Lung (tissue), 12 donors: ENCODE results near the gene CFAP251. TPM values are rescaled to one million over a fixed set of nuclear protein-coding genes. Genes with fewer than 3 reads are reported as not detected.

Experiments
- ATAC-seq: fragments of 200-7000 bp; cut with Tn5 transposase; one replicate; pipeline ENCODE4 v1.9.1; 2020; ENCODE audit warnings: moderate number of reproducible peaks; ENCODE audit not compliant: insufficient read depth, low FRiP score
- DNase-seq, 3 donors: peaks; one replicate each; pipeline ENCODE4 v3.0.0-alpha.2; 2013 to 2017
- H3K27ac ChIP-seq, 2 donors: one replicate each; pipeline ENCODE4 v1.5.1; 2013; ENCODE audit warnings: mild to moderate bottlenecking in 2 of 2, moderate library complexity in 2 of 2, control low read depth in 1 of 2, inconsistent platforms in 1 of 2, low read depth in 1 of 2, low read length in 1 of 2
- H3K27me3 ChIP-seq, 3 donors: one replicate each; pipeline ENCODE4 v1.5.1; 2013; ENCODE audit warnings: low read length in 2 of 3; ENCODE audit not compliant: control insufficient read depth in 3 of 3, insufficient read depth in 3 of 3
- H3K36me3 ChIP-seq, 4 donors: one replicate each; pipeline ENCODE4 v1.5.1; 2013; ENCODE audit warnings: low read length in 4 of 4, mild to moderate bottlenecking in 1 of 4, moderate library complexity in 1 of 4; ENCODE audit not compliant: control insufficient read depth in 4 of 4, insufficient read depth in 4 of 4
- H3K4me1 ChIP-seq, 5 donors: one replicate each; pipeline ENCODE4 v1.5.1; 2013; ENCODE audit warnings: low read length in 5 of 5, mild to moderate bottlenecking in 2 of 5, moderate library complexity in 1 of 5; ENCODE audit not compliant: control insufficient read depth in 5 of 5, insufficient read depth in 5 of 5
- H3K4me3 ChIP-seq: one replicate; pipeline ENCODE4 v1.5.1; 2013; ENCODE audit warnings: mild to moderate bottlenecking, control low read depth, moderate library complexity
- H3K9ac ChIP-seq, 2 donors: one replicate each; pipeline ENCODE4 v1.5.1; 2013; ENCODE audit warnings: low read length in 2 of 2, control low read depth in 1 of 2; ENCODE audit not compliant: insufficient read depth in 1 of 2
- H3K9me3 ChIP-seq, 4 donors: one replicate each; pipeline ENCODE4 v1.5.1; 2013; ENCODE audit warnings: low read length in 3 of 4, mild to moderate bottlenecking in 1 of 4, moderate library complexity in 1 of 4; ENCODE audit not compliant: control insufficient read depth in 4 of 4, insufficient read depth in 3 of 4
- WGBS, 2 donors: extraction: QIAGEN DNeasy Blood & Tissue Kit; methylation state at CpG; one replicate each; pipeline ENCODE4 v1.1.7; 2013; 5-methylcytosine and 5-hydroxymethylcytosine counted together
- polyA plus RNA-seq, 2 donors: library from polyadenylated mRNA; stranded (reverse); fragments of 200-250 nt; gene quantifications; one replicate each; pipeline ENCODE4 v1.2.1, GENCODE V29; 2013
- total RNA-seq, 2 donors: library from RNA; depleted of rRNA in 1 of 2; stranded (reverse); fragments of >200 nt in 1 of 2; gene quantifications; one replicate each; pipeline ENCODE4 v1.2.1, GENCODE V29; 2014 to 2021
- TF ChIP-seq, protein P1 (sequence below): IDR thresholded peaks from 2 replicates; pipeline ENCODE4 v1.5.1; 2012; ENCODE audit warnings: mild to moderate bottlenecking; ENCODE audit errors: control extremely low read depth, extremely low read depth
- donor health status: control.
- donor health status: control.
- donor health status: Bipolar disorder and iron deficiency.
- donor health status: healthy.
- donor health status: DM: yes; HTN: yes; CAD: no.

The CFAP251 gene
- total and polyA plus RNA-seq, 4 donors, result 6.9 to 35.4 (median 15.6) TPM

DNA sequence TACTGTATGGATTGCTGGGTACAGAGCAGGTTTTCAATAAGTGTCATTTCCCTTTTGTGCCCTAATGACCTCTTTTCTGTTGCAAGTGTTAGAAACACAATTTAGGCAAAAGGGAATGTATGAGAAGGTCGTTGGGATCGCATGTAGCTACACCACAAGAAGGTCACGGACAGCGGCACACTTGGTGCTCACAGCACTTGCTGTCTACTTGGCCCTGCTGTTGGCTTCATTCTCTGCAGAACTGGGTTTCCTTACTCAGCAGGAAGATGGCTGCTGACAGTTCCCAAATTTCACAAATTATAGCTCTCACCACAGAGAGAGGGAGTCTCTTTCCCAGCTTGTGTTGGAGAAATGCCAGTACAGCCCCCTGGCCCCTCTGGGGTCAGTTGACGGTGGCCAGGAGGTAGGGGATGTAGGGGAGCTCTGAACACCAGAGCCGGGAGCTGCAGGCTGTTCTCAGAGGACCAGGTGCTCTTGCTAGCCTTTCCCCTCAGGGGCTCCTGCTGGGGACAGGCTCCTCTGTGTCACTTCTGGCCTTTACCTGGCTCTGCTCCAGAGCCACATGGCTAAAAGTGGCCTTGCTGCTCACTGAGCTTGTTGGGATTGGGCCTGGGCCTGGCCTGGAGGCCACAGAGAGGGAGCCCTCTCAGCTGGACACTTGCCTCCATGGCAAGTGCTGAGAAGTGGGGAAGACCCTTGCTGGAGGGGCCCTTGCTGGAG, 52.3 kb downstream of the CFAP251 start:
- H3K9me3 ChIP-seq, result peaks cover 0 to 5% (median 0%) of the 10 kb centered on the region in 4 donors
- 58 to 72% methylated on average over 6 of the region's 6 CpGs for WGBS, 2 donors
- H3K9ac ChIP-seq, result no peak overlapping the region
- ATAC-seq (no peak), DNase-seq (no peak)
- peaks cover 0 to 18% (median 7%) of the 10 kb centered on the region in 5 donors for H3K4me1 ChIP-seq
- no peak overlapping the region for H3K4me3 ChIP-seq
- no peaks in the 10 kb centered on the region for H3K27me3 ChIP-seq
- TF ChIP-seq, protein P1, sequence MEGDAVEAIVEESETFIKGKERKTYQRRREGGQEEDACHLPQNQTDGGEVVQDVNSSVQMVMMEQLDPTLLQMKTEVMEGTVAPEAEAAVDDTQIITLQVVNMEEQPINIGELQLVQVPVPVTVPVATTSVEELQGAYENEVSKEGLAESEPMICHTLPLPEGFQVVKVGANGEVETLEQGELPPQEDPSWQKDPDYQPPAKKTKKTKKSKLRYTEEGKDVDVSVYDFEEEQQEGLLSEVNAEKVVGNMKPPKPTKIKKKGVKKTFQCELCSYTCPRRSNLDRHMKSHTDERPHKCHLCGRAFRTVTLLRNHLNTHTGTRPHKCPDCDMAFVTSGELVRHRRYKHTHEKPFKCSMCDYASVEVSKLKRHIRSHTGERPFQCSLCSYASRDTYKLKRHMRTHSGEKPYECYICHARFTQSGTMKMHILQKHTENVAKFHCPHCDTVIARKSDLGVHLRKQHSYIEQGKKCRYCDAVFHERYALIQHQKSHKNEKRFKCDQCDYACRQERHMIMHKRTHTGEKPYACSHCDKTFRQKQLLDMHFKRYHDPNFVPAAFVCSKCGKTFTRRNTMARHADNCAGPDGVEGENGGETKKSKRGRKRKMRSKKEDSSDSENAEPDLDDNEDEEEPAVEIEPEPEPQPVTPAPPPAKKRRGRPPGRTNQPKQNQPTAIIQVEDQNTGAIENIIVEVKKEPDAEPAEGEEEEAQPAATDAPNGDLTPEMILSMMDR, result no peak
- H3K27ac ChIP-seq, result no peak overlapping the region
- no peaks in the 10 kb centered on the region for H3K36me3 ChIP-seq

DNA sequence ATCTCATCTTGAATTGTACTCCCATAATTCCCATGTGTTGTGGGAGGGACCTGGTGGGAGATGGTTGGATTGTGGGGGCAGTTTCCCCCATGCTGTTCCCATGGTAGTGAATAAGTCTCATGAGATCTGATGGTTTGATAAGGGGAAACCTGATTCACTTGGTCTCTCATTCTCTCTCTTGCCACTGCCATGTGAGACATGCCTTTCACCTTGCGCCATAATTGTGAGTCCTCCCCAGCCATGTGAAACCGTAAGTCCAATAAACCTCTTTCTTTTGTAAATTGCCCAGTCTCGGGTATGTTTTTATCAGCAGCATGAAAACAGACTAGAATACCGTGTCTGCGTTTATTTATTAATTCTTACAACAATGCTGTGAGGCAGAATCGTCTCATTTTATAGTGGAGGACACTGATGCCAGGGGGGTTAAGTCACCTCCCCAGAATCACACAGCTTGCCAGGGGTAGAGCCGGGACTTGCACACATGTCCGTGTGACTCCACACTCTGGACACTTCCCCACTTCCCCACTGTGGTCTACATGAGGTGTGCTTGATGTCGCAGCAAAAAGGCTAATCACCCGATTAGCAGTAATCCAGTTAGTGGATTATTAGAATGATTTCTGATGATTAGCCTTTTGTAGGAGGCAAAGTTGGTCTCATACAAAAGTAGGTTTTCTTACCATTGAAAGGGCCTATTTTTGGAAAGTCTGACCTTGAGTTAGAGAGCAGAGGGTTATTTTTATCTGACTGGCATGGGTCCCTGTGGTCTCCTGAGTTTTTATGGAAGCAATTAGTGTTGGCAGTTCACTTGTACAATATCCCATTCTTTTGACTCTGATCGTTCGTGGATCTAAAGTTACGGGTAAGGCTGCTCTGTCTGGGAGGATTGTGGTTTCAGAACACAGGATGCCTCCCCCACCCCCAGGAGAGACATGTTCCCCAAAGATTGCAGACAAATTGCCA, 55.9 kb downstream of the CFAP251 start:
- Histone ChIP-seq H3K9me3 (peaks cover 0 to 5% (median 0%) of the 10 kb centered on the region in 4 donors), H3K36me3 (no peaks in the 10 kb centered on the region), H3K27ac (no peak overlapping the region), H3K9ac (no peak overlapping the region), H3K27me3 (no peaks in the 10 kb centered on the region), H3K4me1 (peaks cover 0 to 13% (median 7%) of the 10 kb centered on the region in 5 donors), H3K4me3 (no peak overlapping the region)
- TF ChIP-seq, protein P1, result no peak
- ATAC-seq (no peak), DNase-seq (no peak)
- WGBS, 2 donors, result 73 to 81% methylated on average over 13 of the region's 13 CpGs

DNA sequence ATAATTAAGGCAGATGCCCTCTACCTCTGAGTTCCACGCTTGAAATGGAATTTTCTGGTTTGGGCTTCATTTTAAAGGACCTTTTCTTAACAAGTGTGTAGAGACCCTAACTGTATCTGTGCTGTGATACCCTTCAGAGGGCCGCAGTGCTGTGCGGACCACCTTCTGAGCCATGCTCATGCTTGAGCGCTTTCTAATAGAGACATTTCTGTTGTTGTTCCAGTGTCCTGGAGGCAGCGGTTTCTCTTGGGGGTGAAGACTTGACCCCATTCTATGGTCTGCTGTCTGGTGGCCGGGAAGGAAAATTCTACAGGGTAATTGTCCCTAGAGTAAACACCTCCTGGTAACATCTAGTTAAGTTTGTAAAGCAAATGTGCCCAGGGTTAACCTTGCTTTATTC, 56.6 kb downstream of the CFAP251 start:
- 94 to 96% methylated on average over 6 of the region's 6 CpGs for WGBS, 2 donors

More for the DNA sequence above, 56.6 kb downstream of the CFAP251 start:
- no peaks in the 10 kb centered on the region for H3K36me3 ChIP-seq
- H3K9me3 ChIP-seq, result peaks cover 0 to 5% (median 0%) of the 10 kb centered on the region in 4 donors
- H3K27ac ChIP-seq, result no peak overlapping the region
- ATAC-seq (no peak), DNase-seq (no peak)
- peaks cover 0 to 7% (median 6%) of the 10 kb centered on the region in 5 donors for H3K4me1 ChIP-seq
- no peak overlapping the region for H3K9ac ChIP-seq
- no peaks in the 10 kb centered on the region for H3K27me3 ChIP-seq
- TF ChIP-seq, protein P1, result no peak
- H3K4me3 ChIP-seq, result no peak overlapping the region
